Caki2 (cell line): ENCODE results near the gene TCERG1. TPM values are rescaled to one million over a fixed set of nuclear protein-coding genes. Genes with fewer than 3 reads are reported as not detected.
"Not testable (repeated sequence)": the region's sequence is repeated elsewhere in the genome, so short reads cannot be mapped to it uniquely, and the experiment has no call there.

ENCODE experiments used
- DNase-seq: peaks from one replicate; pipeline ENCODE4 v3.0.0-alpha.2; 2015; ENCODE audit warnings: low read depth
- in situ Hi-C: cut with HindIII; loops from 2 replicates; pipeline ENCODE4 v1.10.0; 2016; ENCODE audit warnings: low sequenced_read_pairs, low pct_unique_long_range_greater_than_20kb, mixed read lengths
- total RNA-seq: library from RNA; depleted of rRNA; stranded (reverse); fragments of >200 nt; shearing (Covaris generic); gene quantifications from 2 replicates; pipeline ENCODE4 v1.2.3, GENCODE V29; 2014; ENCODE audit warnings: low replicate concordance; rRNA removed

Gene TCERG1
- total RNA-seq, 1 experiment from 2014 or later: 17.8 TPM

DNA sequence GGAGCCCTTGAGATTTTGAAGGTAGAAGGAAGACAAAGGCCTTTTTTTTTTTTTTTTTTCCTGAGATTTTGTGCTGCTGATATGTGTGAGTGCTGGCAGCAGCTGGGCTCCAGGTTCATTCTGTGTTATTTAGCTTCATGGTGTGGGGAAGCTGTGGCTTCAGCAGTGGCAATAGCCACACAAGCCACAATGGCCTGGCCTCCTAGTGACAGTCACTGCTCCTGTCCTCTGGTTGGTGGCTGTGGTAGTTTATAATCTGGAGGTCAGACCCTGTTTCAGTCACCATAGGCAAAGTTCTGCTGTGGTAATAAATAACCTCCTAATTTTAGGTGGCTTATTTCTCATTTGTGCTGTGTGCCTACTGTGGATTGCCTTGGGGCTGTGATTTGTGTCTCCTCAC, 97.1 kb downstream of the TCERG1 start:
- DNase-seq: no peak
- in situ Hi-C loops: no loop called here

DNA sequence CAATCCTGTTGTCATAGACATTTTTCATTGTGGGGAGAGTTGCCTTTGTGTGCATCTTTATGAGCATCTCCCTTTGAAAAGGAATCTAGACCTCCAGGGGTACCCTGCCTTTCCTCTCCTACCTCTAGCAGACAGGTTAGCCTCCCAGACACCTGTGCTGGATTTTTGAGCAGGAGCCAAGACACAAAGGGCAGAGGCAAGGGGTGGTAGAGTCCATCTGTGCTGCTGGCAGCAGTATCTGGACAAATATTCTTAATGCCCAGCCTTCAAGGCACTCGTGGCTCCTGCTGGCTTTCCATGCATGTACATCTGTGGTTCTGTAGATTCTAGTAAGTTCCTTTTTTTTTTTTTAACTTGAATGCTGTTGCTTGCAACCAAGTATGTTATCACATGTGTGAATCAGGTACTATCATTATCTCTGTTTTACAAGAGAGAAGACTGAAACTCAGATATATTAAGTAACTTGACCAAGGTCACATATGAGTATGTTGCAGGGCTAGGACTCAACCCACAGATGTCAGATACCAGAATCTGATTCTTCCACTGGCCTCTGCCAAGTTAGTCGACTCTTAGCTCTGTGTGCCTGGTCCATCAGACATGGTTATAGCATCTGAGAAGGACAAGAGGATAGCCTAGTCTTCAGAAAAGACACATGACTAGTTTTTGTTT, 101.8 kb downstream of the TCERG1 start:
- in situ Hi-C loops: no loop called here
- no peak for DNase-seq

DNA sequence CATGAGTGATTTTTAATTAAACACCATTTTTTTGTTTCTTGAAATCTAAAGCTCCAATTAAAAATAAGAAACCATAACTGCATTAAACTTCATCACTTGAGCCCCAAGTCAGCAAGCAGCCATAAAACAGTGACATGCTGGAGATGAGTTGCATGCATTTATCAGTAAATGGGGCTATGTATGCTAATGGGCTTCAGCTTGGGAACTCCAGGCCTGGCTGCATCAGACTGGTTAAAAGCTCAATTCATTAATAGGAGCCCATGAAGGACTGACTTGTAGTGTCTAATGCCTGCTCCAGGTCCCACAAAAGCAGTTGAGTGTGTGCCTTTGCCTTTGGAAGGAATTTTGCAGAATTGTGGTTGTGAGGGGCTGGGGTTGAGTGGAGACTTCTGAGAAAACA, 102.5 kb downstream of the TCERG1 start:
- DNase-seq: no peak
- in situ Hi-C loops: no loop called here

DNA sequence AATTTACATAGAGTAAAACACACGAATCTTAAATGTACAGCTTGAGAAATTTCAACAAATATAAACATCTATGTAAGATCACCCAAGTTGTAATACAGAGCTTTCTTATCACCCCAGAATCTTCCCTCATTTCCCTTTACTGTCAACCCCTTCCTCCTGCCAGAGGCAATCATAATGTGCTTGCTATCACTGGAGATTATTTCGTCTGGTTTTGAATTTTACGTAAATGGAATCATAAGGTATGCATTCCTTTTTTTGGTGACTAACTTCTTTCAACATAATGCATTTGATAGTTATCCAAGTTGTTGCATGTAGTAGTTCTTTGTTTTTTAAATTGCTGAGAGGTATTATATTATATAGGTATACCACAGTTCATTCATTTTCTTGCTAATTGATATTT, 106.3 kb downstream of the TCERG1 start:
- in situ Hi-C loops: no loop called here
- DNase-seq: no peak

DNA sequence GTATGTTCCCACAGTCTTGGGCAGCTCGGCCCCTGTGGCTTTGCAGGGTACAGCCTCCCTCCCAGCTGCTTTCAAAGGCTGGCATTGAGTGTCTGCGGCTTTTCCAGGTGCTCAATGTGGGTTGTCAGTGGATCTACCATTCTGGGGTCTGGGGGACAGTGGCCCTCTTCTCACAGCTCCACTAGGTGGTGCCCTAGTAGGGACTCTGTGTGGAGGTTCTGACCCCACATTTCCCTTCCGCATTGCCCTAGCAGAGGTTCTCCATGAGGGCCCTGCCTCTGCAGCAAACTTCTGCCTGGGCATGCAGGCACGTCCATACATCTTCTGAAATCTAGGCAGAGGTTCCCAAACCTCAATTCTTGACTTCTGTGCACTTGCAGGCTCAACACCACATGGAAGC, 109.8 kb downstream of the TCERG1 start:
- not testable (repeated sequence) for DNase-seq

DNA sequence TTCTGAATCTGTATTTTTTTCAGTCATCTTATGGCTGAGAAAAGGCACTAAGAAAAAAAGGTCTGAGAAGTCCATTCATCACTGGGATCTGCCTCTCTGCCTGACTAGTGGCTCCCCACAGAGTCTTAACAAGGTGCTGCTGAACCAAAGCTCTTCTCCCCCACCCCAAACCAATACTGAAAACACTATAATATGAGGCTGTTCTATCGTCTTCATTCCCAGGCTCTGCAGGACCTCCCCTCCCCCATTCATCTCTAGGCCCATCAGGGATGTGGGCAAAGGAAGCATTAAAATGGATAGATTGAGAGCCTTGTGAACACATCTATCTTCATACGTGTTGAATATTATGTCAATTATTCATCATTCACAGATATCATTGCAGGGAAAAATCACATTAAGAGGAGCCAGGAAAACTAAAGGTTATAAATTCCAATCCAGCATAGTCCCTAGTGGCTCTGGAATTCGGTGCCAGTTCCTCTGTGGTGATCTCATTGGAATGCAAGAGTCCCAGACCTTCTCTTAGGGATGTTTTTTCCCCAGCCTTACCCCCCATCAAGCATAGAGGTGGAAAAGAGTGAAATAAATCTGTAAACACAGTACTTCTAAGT, 113.2 kb downstream of the TCERG1 start:
- no peak for DNase-seq
- in situ Hi-C loops: no loop called here

More for the DNA sequence above, 109.8 kb downstream of the TCERG1 start:
- in situ Hi-C loops: not testable (repeated sequence)

Other genes starting within 250 kb of the TCERG1 start
- 9.4 and 11.0 TPM in 2 replicates for gene RBM27, start 243.7 kb upstream of the TCERG1 start, total RNA-seq
- gene POU4F3, start 108.5 kb upstream of the TCERG1 start, total RNA-seq: not detected in 2 replicates
- not detected in 2 replicates for gene GPR151, start 68.9 kb downstream of the TCERG1 start, total RNA-seq